SU-DHL-6 (cell line): ENCODE data around the gene IL5RA.

ENCODE experiments used
- H2AFZ ChIP-seq: fragments of 200-600 bp; sonication (generic); 2 replicates; pipeline ENCODE4 v1.6.1; 2014; ENCODE audit warnings: low read depth, mild to moderate bottlenecking, moderate library complexity, mixed read lengths, antibody characterized with exemption, low read length; ENCODE audit not compliant: severe bottlenecking
- H3F3A ChIP-seq: fragments of 200-600 bp; shearing (Covaris generic); 2 replicates; pipeline ENCODE4 v1.6.0; 2016; ENCODE audit warnings: antibody characterized with exemption, mild to moderate bottlenecking; ENCODE audit not compliant: insufficient read depth
- H3K27ac ChIP-seq: fragments of 200-600 bp; sonication (generic); 2 replicates; pipeline ENCODE4 v1.5.1; 2016; ENCODE audit warnings: low read depth, mild to moderate bottlenecking, low read length, moderate library complexity, mixed read lengths
- H3K27me3 ChIP-seq: fragments of 200-600 bp; sonication (generic), shearing (Covaris generic); 2 replicates; pipeline ENCODE4 v1.6.0; 2014; ENCODE audit warnings: mild to moderate bottlenecking, low read length
- H3K36me3 ChIP-seq: fragments of 200-600 bp; sonication (generic); 2 replicates; pipeline ENCODE4 v1.6.1; 2014; ENCODE audit warnings: mild to moderate bottlenecking, low read length, mixed read lengths
- H3K4me2 ChIP-seq: fragments of 300-600, 200-600 bp; shearing (Covaris generic), sonication (generic); 2 replicates; pipeline ENCODE4 v1.6.0; 2014; ENCODE audit warnings: low read length, low read depth, mild to moderate bottlenecking; ENCODE audit not compliant: poor library complexity, severe bottlenecking
- H3K4me3 ChIP-seq: fragments of 200-600 bp; sonication (generic); 2 replicates; pipeline ENCODE4 v1.5.1; 2014; ENCODE audit warnings: antibody characterized with exemption, low read length, mild to moderate bottlenecking, mixed read lengths; ENCODE audit not compliant: insufficient read depth, poor library complexity, severe bottlenecking
- H3K79me2 ChIP-seq: fragments of 200-600 bp; sonication (generic); 2 replicates; pipeline ENCODE4 v1.6.1; 2014; ENCODE audit warnings: mild to moderate bottlenecking, low read length, moderate library complexity; ENCODE audit not compliant: insufficient read depth
- H3K9ac ChIP-seq: fragments of 200-600 bp; sonication (generic); 2 replicates; pipeline ENCODE4 v1.7.0; 2014; ENCODE audit warnings: mild to moderate bottlenecking, low read length
- H3K9me2 ChIP-seq: fragments of 200-600 bp; sonication (generic); replicated peaks from 2 replicates; pipeline ENCODE4 v1.6.1; 2014; ENCODE audit warnings: low read length; ENCODE audit not compliant: insufficient read depth
- H3K9me3 ChIP-seq: fragments of 200-600 bp; sonication (generic); 2 replicates; pipeline ENCODE4 v1.6.1; 2014; ENCODE audit warnings: low read length, mixed read lengths; ENCODE audit not compliant: insufficient read depth
- H4K20me1 ChIP-seq: fragments of 200-600 bp; sonication (generic); 2 replicates; pipeline ENCODE4 v1.6.1; 2014; ENCODE audit warnings: low read depth, mild to moderate bottlenecking, antibody characterized with exemption, low read length, moderate library complexity, mixed read lengths
- CTCF ChIP-seq: fragments of 200-600 bp; sonication (generic); IDR thresholded peaks from one replicate; pipeline ENCODE4 v1.5.1; 2017; ENCODE audit warnings: antibody characterized with exemption, mild to moderate bottlenecking, low read length, moderate library complexity; ENCODE audit not compliant: insufficient read depth, poor library complexity, severe bottlenecking
- EZH2phosphoT487 ChIP-seq: fragments of 200-600 bp; sonication (generic), shearing (Covaris generic); conservative IDR thresholded peaks from 2 replicates; pipeline ENCODE4 v1.6.1; 2018; ENCODE audit warnings: mild to moderate bottlenecking, antibody characterized with exemption, low read length, moderate library complexity, mixed read lengths

The IL5RA gene

GRCh38 chr3:3113042-3113709 lies 3.0 kb upstream of the IL5RA start:
- no peaks in the 10 kb centered on the region for H3K9me2 ChIP-seq
- no peaks in the 10 kb centered on the region for H3K27me3 ChIP-seq
- H3K4me2 ChIP-seq = no peak overlapping the region
- H3K4me3 ChIP-seq = no peak overlapping the region
- TF ChIP-seq CTCF = no peak
- TF ChIP-seq EZH2phosphoT487 = no peak
- H3K36me3 ChIP-seq = no peaks in the 10 kb centered on the region
- H4K20me1 ChIP-seq = no peaks in the 10 kb centered on the region
- H2AFZ ChIP-seq = no peak overlapping the region
- no peak overlapping the region for H3K27ac ChIP-seq
- no peaks in the 10 kb centered on the region for H3K79me2 ChIP-seq
- H3F3A ChIP-seq = no peaks in the 10 kb centered on the region
- H3K9me3 ChIP-seq = no peaks in the 10 kb centered on the region
- H3K9ac ChIP-seq = no peak overlapping the region

GRCh38 chr3:3110749-3111361 lies 681 bp upstream of the IL5RA start:
- no peaks in the 10 kb centered on the region; the same call in 1 of the 2 replicates for H3K27me3 ChIP-seq
- TF ChIP-seq EZH2phosphoT487 (no peak), CTCF (no peak)
- H3K9me2 ChIP-seq = no peaks in the 10 kb centered on the region
- no peak overlapping the region for H3K27ac ChIP-seq
- H3F3A ChIP-seq = no peaks in the 10 kb centered on the region
- no peak overlapping the region for H3K4me2 ChIP-seq
- no peaks in the 10 kb centered on the region for H3K36me3 ChIP-seq
- no peak overlapping the region for H2AFZ ChIP-seq
- H3K79me2 ChIP-seq = no peaks in the 10 kb centered on the region
- H3K9ac ChIP-seq = no peak overlapping the region
- H4K20me1 ChIP-seq = no peaks in the 10 kb centered on the region
- H3K4me3 ChIP-seq = no peak overlapping the region
- no peaks in the 10 kb centered on the region for H3K9me3 ChIP-seq

GRCh38 chr3:3109407-3110298 lies 521 bp downstream of the IL5RA start:
- no peaks in the 10 kb centered on the region for H3K79me2 ChIP-seq

More at GRCh38 chr3:3109407-3110298, 521 bp downstream of the IL5RA start:
- Histone ChIP-seq H4K20me1 (no peaks in the 10 kb centered on the region), H3K9ac (no peak overlapping the region), H3K4me3 (no peak overlapping the region), H3K27ac (no peak overlapping the region), H3K36me3 (no peaks in the 10 kb centered on the region), H3K9me2 (no peaks in the 10 kb centered on the region), H3K4me2 (no peak overlapping the region), H2AFZ (no peak overlapping the region), H3F3A (no peaks in the 10 kb centered on the region), H3K9me3 (no peaks in the 10 kb centered on the region), H3K27me3 (peaks cover 4% of the 10 kb centered on the region)
- TF ChIP-seq EZH2phosphoT487 (no peak), CTCF (no peak)
